Type B pancreatic cell (in vitro differentiated cells): ENCODE measurements around the gene ANKRD62. TPM values are rescaled to one million over a fixed set of nuclear protein-coding genes. Genes with fewer than 3 reads are reported as not detected.
"Not testable (repeated sequence)": the region's sequence is repeated elsewhere in the genome, so short reads cannot be mapped to it uniquely, and the experiment has no call there.

Experiments
- DNase-seq: peaks from one replicate; pipeline ENCODE4 v3.0.0; 2021; ENCODE audit warnings: mixed read lengths; ENCODE audit not compliant: unreplicated experiment; ENCODE audit errors: extremely low spot score
- H3K27ac Mint-ChIP-seq: 2 replicates; pipeline ENCODE4 v1.8.0; 2021; ENCODE audit warnings: mild to moderate bottlenecking, mixed read lengths
- H3K27me3 Mint-ChIP-seq: 2 replicates; pipeline ENCODE4 v1.8.0; 2021; ENCODE audit warnings: mixed read lengths
- H3K36me3 Mint-ChIP-seq: 2 replicates; pipeline ENCODE4 v1.8.0; 2021; ENCODE audit warnings: mixed read lengths
- H3K4me1 Mint-ChIP-seq: one replicate; pipeline ENCODE4 v1.8.0; 2021; ENCODE audit warnings: mixed read lengths; ENCODE audit not compliant: unreplicated experiment
- H3K4me3 Mint-ChIP-seq: 2 replicates; pipeline ENCODE4 v1.8.0; 2021; ENCODE audit warnings: mild to moderate bottlenecking, mixed read lengths
- H3K9me3 Mint-ChIP-seq: 2 replicates; pipeline ENCODE4 v1.8.0; 2021; ENCODE audit warnings: mixed read lengths
- CTCF ChIP-seq: fragments of 200-600 bp; sonication (generic); conservative IDR thresholded peaks from 2 replicates; pipeline ENCODE4 v1.5.0; 2021; ENCODE audit warnings: antibody characterized with exemption, mild to moderate bottlenecking
- total RNA-seq: library from RNA; stranded (reverse); gene quantifications from 2 replicates; pipeline ENCODE4 v1.2.1, GENCODE V29; 2021; ENCODE audit warnings: low replicate concordance

ANKRD62 gene
- total RNA-seq, 1 donor from 2014 or later, result not detected

GRCh38 chr18:12068950-12069320 lies 24.7 kb upstream of the ANKRD62 start:
- no peak overlapping the region for H3K27ac Mint-ChIP-seq
- H3K9me3 Mint-ChIP-seq, result no peaks in the 10 kb centered on the region
- peaks cover 13% of the 10 kb centered on the region for H3K4me1 Mint-ChIP-seq
- H3K4me3 Mint-ChIP-seq, result no peak overlapping the region
- no peaks in the 10 kb centered on the region for H3K36me3 Mint-ChIP-seq
- no peak for TF ChIP-seq CTCF
- peaks cover 3% of the 10 kb centered on the region for H3K27me3 Mint-ChIP-seq
- no peak for DNase-seq

- H3K36me3 Mint-ChIP-seq, DNase-seq, H3K9me3 Mint-ChIP-seq, H3K27ac Mint-ChIP-seq, H3K4me3 Mint-ChIP-seq: not testable (repeated sequence)
- Mint-ChIP-seq H3K27me3 (peaks cover 20% of the 10 kb centered on the region), H3K4me1 (peaks cover 26% of the 10 kb centered on the region)
Observed at GRCh38 chr18:12071066-12071465, 22.6 kb upstream of the ANKRD62 start.

GRCh38 chr18:12072996-12073395 lies 20.6 kb upstream of the ANKRD62 start:
- Mint-ChIP-seq H3K4me1 (peaks cover 26% of the 10 kb centered on the region), H3K27ac (no peak overlapping the region)

GRCh38 chr18:12074736-12075135 lies 18.9 kb upstream of the ANKRD62 start:
- Mint-ChIP-seq H3K9me3 (no peaks in the 10 kb centered on the region), H3K4me1 (peaks cover 30% of the 10 kb centered on the region), H3K27me3 (peaks cover 24% of the 10 kb centered on the region), H3K4me3 (peak overlapping the region; percentile 58), H3K36me3 (no peaks in the 10 kb centered on the region), H3K27ac (no peak overlapping the region)
- DNase-seq, result no peak
- peak; percentile 35 for TF ChIP-seq CTCF

More at GRCh38 chr18:12072996-12073395, 20.6 kb upstream of the ANKRD62 start:
- no peak overlapping the region for H3K4me3 Mint-ChIP-seq
- TF ChIP-seq CTCF, result no peak
- H3K9me3 Mint-ChIP-seq, result no peaks in the 10 kb centered on the region
- no peak for DNase-seq
- no peaks in the 10 kb centered on the region for H3K36me3 Mint-ChIP-seq
- peaks cover 24% of the 10 kb centered on the region for H3K27me3 Mint-ChIP-seq

GRCh38 chr18:12076424-12077140 lies 17.1 kb upstream of the ANKRD62 start:
- no peak overlapping the region for H3K27ac Mint-ChIP-seq
- DNase-seq, result no peak
- no peaks in the 10 kb centered on the region for H3K36me3 Mint-ChIP-seq
- H3K4me3 Mint-ChIP-seq, result peak overlapping the region; percentile 81
- H3K4me1 Mint-ChIP-seq, result peaks cover 30% of the 10 kb centered on the region
- H3K9me3 Mint-ChIP-seq, result no peaks in the 10 kb centered on the region
- TF ChIP-seq CTCF, result no peak
- peaks cover 24% of the 10 kb centered on the region for H3K27me3 Mint-ChIP-seq

GRCh38 chr18:12077994-12078393 lies 15.6 kb upstream of the ANKRD62 start:
- DNase-seq, H3K9me3 Mint-ChIP-seq, H3K36me3 Mint-ChIP-seq, H3K27ac Mint-ChIP-seq, H3K4me3 Mint-ChIP-seq: not testable (repeated sequence)
- peaks cover 25% of the 10 kb centered on the region for H3K27me3 Mint-ChIP-seq
- H3K4me1 Mint-ChIP-seq, result peaks cover 26% of the 10 kb centered on the region
